IMR-90 (cell line): ENCODE measurements around the gene CUX1. TPM values are rescaled to one million over a fixed set of nuclear protein-coding genes. Genes with fewer than 3 reads are reported as not detected.

ENCODE experiments used
- ATAC-seq: fragments of 200-7000 bp; cut with Tn5 transposase; 2 replicates; pipeline ENCODE4 v1.9.1; 2020; ENCODE audit warnings: low read depth, mild to moderate bottlenecking, moderate library complexity
- BruUV-seq: library from RNA; stranded (reverse); fragments of 400-500 nt; replicated peaks from 2 replicates; lab custom pipeline; 2021; lab: Mats Ljungman, UMichigan
- CTCF ChIA-PET: fragments of 300-600 bp; formaldehyde crosslinking; extraction: SDS; loops from one replicate; lab custom pipeline; 2021; ENCODE audit warnings: antibody characterized with exemption; lab: Yijun Ruan, JAX
- POLR2A ChIA-PET: fragments of 300-600 bp; sonication (Branson Sonifier 250); formaldehyde crosslinking; loops from one replicate; lab custom pipeline; 2022; ENCODE audit warnings: antibody characterized with exemption; ENCODE audit not compliant: unreplicated experiment; lab: Charles Lee
- DNase-seq: peaks from one replicate; pipeline ENCODE4 v3.0.0; 2013
- H2AFZ ChIP-seq: replicated peaks from 2 replicates; pipeline ENCODE3; 2013; ENCODE audit warnings: low read length, mild to moderate bottlenecking; ENCODE audit not compliant: poor library complexity
- H2AK5ac ChIP-seq: 2 replicates; pipeline ENCODE4 v1.6.1; 2013; ENCODE audit warnings: low read depth, low read length, inconsistent platforms
- H2AK9ac ChIP-seq: replicated peaks from 2 replicates; pipeline ENCODE3; 2013; ENCODE audit warnings: mild to moderate bottlenecking, low read depth, low read length, moderate library complexity; ENCODE audit not compliant: poor library complexity
- H2BK120ac ChIP-seq: 2 replicates; pipeline ENCODE4 v1.6.1; 2013; ENCODE audit warnings: low read depth, low read length, inconsistent platforms
- H2BK15ac ChIP-seq: 3 replicates; pipeline ENCODE4 v1.6.1; 2013; ENCODE audit warnings: low read depth, low read length, inconsistent platforms
- H2BK20ac ChIP-seq: 2 replicates; pipeline ENCODE4 v1.6.1; 2013; ENCODE audit warnings: low read depth, mild to moderate bottlenecking, inconsistent platforms, low read length, moderate library complexity
- H2BK5ac ChIP-seq: 2 replicates; pipeline ENCODE4 v1.6.1; 2013; ENCODE audit warnings: mild to moderate bottlenecking, low read depth, low read length, inconsistent platforms; ENCODE audit not compliant: poor library complexity, severe bottlenecking
- H3K14ac ChIP-seq: replicated peaks from 2 replicates; pipeline ENCODE4 v1.6.1; 2013; ENCODE audit warnings: low read depth, low read length, inconsistent platforms
- H3K18ac ChIP-seq: 2 replicates; pipeline ENCODE4 v1.6.1; 2013; ENCODE audit warnings: low read depth, low read length, control low read depth
- H3K23ac ChIP-seq: 2 replicates; pipeline ENCODE4 v1.6.1; 2013; ENCODE audit warnings: low read depth, low read length, inconsistent platforms
- H3K27ac ChIP-seq: 2 replicates; pipeline ENCODE4 v1.5.1; 2013; ENCODE audit warnings: mild to moderate bottlenecking, control low read depth, low read length; ENCODE audit not compliant: insufficient read depth
- H3K27me3 ChIP-seq: 2 replicates; pipeline ENCODE4 v1.6.1; 2013; ENCODE audit warnings: low read length; ENCODE audit not compliant: control insufficient read depth, insufficient read depth
- H3K36me3 ChIP-seq: 2 replicates; pipeline ENCODE4 v1.6.1; 2013; ENCODE audit warnings: low read length, mixed read lengths; ENCODE audit not compliant: control insufficient read depth, insufficient read depth
- H3K4ac ChIP-seq: 2 replicates; pipeline ENCODE4 v1.6.1; 2013; ENCODE audit warnings: low read depth, low read length, inconsistent platforms
- H3K4me1 ChIP-seq: 2 replicates; pipeline ENCODE4 v1.6.1; 2013; ENCODE audit warnings: low read length, mixed read lengths; ENCODE audit not compliant: control insufficient read depth, insufficient read depth
- H3K4me2 ChIP-seq: 2 replicates; pipeline ENCODE4 v1.6.1; 2013; ENCODE audit warnings: low read depth, mild to moderate bottlenecking, control low read depth, low read length, moderate library complexity
- H3K4me3 ChIP-seq: 2 replicates; pipeline ENCODE4 v1.5.1; 2013; ENCODE audit warnings: low read depth, mild to moderate bottlenecking, control low read depth, low read length, moderate library complexity; ENCODE audit not compliant: insufficient read depth
- H3K56ac ChIP-seq: 2 replicates; pipeline ENCODE4 v1.6.1; 2013; ENCODE audit warnings: low read length, inconsistent platforms; ENCODE audit not compliant: insufficient read depth; ENCODE audit errors: extremely low read depth
- H3K79me1 ChIP-seq, 2 experiments: 2 replicates each; pipeline ENCODE4 v1.6.1; 2013; ENCODE audit warnings: low read length in 2 of 2, inconsistent platforms in 1 of 2, low read depth in 1 of 2
- H3K9ac ChIP-seq: 2 replicates; pipeline ENCODE4 v1.6.1; 2013; ENCODE audit warnings: low read depth, low read length, control low read depth
- H3K9me1 ChIP-seq: 2 replicates; pipeline ENCODE4 v1.6.1; 2013; ENCODE audit warnings: low read length, inconsistent platforms; ENCODE audit not compliant: insufficient read depth
- H3K9me3 ChIP-seq: 2 replicates; pipeline ENCODE4 v1.6.1; 2013; ENCODE audit warnings: low read length; ENCODE audit not compliant: control insufficient read depth, insufficient read depth
- H4K20me1 ChIP-seq: 2 replicates; pipeline ENCODE4 v1.6.1; 2013; ENCODE audit warnings: low read length, inconsistent platforms; ENCODE audit not compliant: insufficient read depth
- H4K5ac ChIP-seq: 2 replicates; pipeline ENCODE4 v1.6.1; 2013; ENCODE audit warnings: mild to moderate bottlenecking, low read depth, low read length, control low read depth
- H4K8ac ChIP-seq, 2 experiments: 2 replicates each; pipeline ENCODE4 v1.6.1; 2013; ENCODE audit warnings: low read depth in 2 of 2, low read length in 2 of 2, control low read depth in 1 of 2, inconsistent platforms in 1 of 2
- H4K91ac ChIP-seq: 2 replicates; pipeline ENCODE4 v1.6.1; 2013; ENCODE audit warnings: low read depth, low read length, inconsistent platforms; ENCODE audit not compliant: insufficient read depth
- FOS ChIP-seq: fragments of 150-350 bp; IDR thresholded peaks from 2 replicates; pipeline ENCODE4 v1.6.1; 2016; ENCODE audit warnings: low read depth, low read length
- MXI1 ChIP-seq: IDR thresholded peaks from 2 replicates; pipeline ENCODE4 v1.6.1; 2012; ENCODE audit warnings: low read depth, mild to moderate bottlenecking, low read length, moderate library complexity, borderline replicate concordance
- NFE2L2 ChIP-seq: fragments of 150-350 bp; IDR thresholded peaks from 2 replicates; pipeline ENCODE4 v1.6.1; 2016; ENCODE audit warnings: low read depth, mild to moderate bottlenecking, low read length
- POLR2A ChIP-seq: IDR thresholded peaks from 2 replicates; pipeline ENCODE4 v1.6.1; 2012; ENCODE audit warnings: mild to moderate bottlenecking, low read depth, low read length
- RAD21 ChIP-seq: IDR thresholded peaks from 2 replicates; pipeline ENCODE4 v1.6.1; 2012; ENCODE audit warnings: low read length, improper control_type of control experiment
- RFX5 ChIP-seq: IDR thresholded peaks from 2 replicates; pipeline ENCODE4 v1.8.0; 2012; ENCODE audit warnings: low read depth, mild to moderate bottlenecking, low read length, moderate library complexity
- WGBS, 2 experiments: methylation state at CpG; one replicate each; pipeline versions ENCODE4 v1.1.5 to v1.1.7; 2013; ENCODE audit warnings: missing lambda C conversion rate in 2 of 2; ENCODE audit not compliant: insufficient read length in 1 of 2; ENCODE audit errors: extremely low coverage in 2 of 2; 5-methylcytosine and 5-hydroxymethylcytosine counted together
- dilution Hi-C: fragments of 300-500 bp; cut with HindIII; formaldehyde crosslinking; loops from one replicate; pipeline ENCODE4 v1.14.3; 2018; ENCODE audit warnings: low sequenced_read_pairs; ENCODE audit not compliant: unreplicated experiment
- in situ Hi-C: fragments of 300-500 bp; cut with MboI; formaldehyde crosslinking; loops from 3 replicates; pipeline ENCODE4 v1.14.3; 2019; ENCODE audit warnings: low sequenced_read_pairs, inconsistent platforms, mixed read lengths
- intact Hi-C: fragments of 100-400 bp; cut with micrococcal nuclease; formaldehyde crosslinking; loops from 2 replicates; pipeline ENCODE4 v1.10.0; 2022
- polyA plus RNA-seq, 3 experiments: library from polyadenylated mRNA; depleted of rRNA; stranded (reverse); fragments of >200 nt; gene quantifications; 2 replicates each; pipeline ENCODE4 v1.2.3, GENCODE V29; 2012; ENCODE audit warnings: low replicate concordance in 1 of 3
- total RNA-seq: library from RNA; depleted of rRNA; stranded (reverse); fragments of >200 nt; gene quantifications from 2 replicates; pipeline ENCODE4 v1.2.3, GENCODE V29; 2012

The CUX1 gene
- total and polyA plus RNA-seq, 2 of the 4 experiments (the other 2 are of a cell fraction), result 19.7 to 46.4 TPM

DNA sequence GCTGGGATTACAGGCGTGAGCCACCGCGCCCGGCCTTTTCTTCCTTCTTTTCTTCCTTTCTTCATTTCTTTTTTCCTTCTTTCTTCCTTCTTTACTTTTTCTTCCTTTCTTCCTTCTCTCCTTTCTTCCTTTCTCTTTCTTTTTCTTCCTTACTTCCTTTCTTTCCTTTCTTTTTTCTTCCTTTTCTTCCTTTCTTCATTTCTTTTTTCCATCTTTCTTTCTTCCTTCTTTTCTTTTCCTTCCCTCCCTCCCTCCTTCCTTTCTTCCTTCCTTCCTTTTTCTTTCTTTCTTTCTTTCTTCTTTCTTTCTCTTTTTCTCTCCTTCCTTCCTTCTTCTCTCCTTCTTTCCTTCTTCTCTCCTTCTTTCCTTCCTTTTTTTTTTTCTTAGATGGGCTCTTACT lies 47.0 kb upstream of the CUX1 start:
- in situ Hi-C loops (no loop called here), intact Hi-C loops (no loop called here), dilution Hi-C loops (no loop called here)
- Histone ChIP-seq H3K14ac (no peak overlapping the region), H2BK20ac (no peak overlapping the region), H3K4me2 (no peak overlapping the region), H3K27ac (no peak overlapping the region), H4K8ac (no peak overlapping the region), H4K5ac (no peak overlapping the region), H3K23ac (no peak overlapping the region), H2AK9ac (no peak overlapping the region), H4K91ac (no peak overlapping the region), H3K9me3 (no peaks in the 10 kb centered on the region), H4K20me1 (no peaks in the 10 kb centered on the region; the same call in 1 of the 2 replicates), H2AFZ (no peak overlapping the region), H3K4ac (no peak overlapping the region), H3K27me3 (peaks cover 37% of the 10 kb centered on the region), H3K9ac (no peak overlapping the region), H3K9me1 (no peaks in the 10 kb centered on the region), H2BK5ac (no peak overlapping the region), H3K79me1 (no peaks in the 10 kb centered on the region), H2BK120ac (no peak overlapping the region), H3K36me3 (no peaks in the 10 kb centered on the region), H3K4me1 (no peaks in the 10 kb centered on the region), H3K18ac (no peak overlapping the region), H3K4me3 (no peak overlapping the region), H2BK15ac (no peak overlapping the region), H3K56ac (no peak overlapping the region), H2AK5ac (no peak overlapping the region)
- no peak for TF ChIP-seq RFX5
- no peak for TF ChIP-seq POLR2A
- TF ChIP-seq NFE2L2, result no peak
- no peak for TF ChIP-seq MXI1
- TF ChIP-seq RAD21, result no peak
- TF ChIP-seq FOS, result no peak
- BruUV-seq, result no TSS peak
- no CpG with 5 or more reads among the region's 4 CpGs for WGBS, 2 experiments
- ATAC-seq, result no peak
- ChIA-PET POLR2A (no interaction called here), CTCF (no interaction called here)
- no peak for DNase-seq
